GM04503 (cell line): ENCODE measurements around the gene RRAS.
"Not testable (repeated sequence)": the region's sequence is repeated elsewhere in the genome, so short reads cannot be mapped to it uniquely, and the experiment has no call there.

Experiments used
- DNase-seq: peaks from one replicate; pipeline ENCODE4 v3.0.0-alpha.2; 2012; ENCODE audit warnings: low read depth

Gene RRAS

GRCh38 chr19:49631014-49631588 is 8.8 kb downstream of the RRAS start:
- no peak for DNase-seq

DNA sequence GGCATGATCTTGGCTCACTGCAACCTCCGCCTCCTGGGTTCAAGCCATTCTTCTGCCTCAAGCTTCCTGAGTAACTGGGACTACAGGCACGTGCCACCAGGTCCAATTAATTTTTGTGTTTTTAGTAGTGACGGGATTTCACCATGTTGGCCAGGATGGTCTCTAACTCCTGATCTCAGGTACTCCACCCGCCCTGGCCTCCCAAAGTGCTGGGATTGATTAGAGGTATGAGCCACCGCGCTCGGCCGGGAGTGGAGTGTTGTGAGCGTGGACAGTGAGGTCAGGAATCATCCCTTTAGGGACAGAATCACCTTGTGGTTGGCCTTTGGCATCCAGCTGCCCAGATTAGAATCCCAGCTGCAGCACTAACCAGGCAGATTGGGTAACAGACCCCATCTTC is 10.3 kb downstream of the RRAS start:
- no peak for DNase-seq

GRCh38 chr19:49626226-49626625 is 13.7 kb downstream of the RRAS start:
- no peak for DNase-seq

GRCh38 chr19:49624967-49625910 is 14.7 kb downstream of the RRAS start:
- DNase-seq, result no peak

DNA sequence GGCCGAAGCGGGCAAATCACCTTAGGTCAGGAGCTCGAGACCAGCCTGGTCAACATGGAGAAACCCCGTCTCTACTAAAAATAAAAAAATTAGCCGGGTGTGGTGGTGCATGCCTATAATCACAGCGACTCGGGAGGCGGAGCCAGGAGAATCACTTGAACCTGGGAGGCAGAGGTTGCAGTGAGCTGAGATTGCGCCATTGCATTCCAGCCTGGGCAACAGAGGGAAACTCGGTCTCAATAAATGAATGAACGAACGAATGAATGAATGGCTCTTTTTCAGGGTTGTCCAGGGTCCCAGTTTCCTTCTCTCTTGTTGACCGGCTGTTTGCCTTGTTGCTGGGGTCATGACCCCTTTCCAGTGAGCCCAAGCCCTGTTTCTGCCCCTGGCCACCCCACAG is 22.1 kb downstream of the RRAS start:
- not testable (repeated sequence) for DNase-seq

- no peak for DNase-seq
Observed at GRCh38 chr19:49616945-49617344, 23.0 kb downstream of the RRAS start.

- DNase-seq, result no peak
Observed at GRCh38 chr19:49616532-49616931, 23.4 kb downstream of the RRAS start.

- DNase-seq, result no peak
Observed at GRCh38 chr19:49615861-49616260, 24.1 kb downstream of the RRAS start.

DNA sequence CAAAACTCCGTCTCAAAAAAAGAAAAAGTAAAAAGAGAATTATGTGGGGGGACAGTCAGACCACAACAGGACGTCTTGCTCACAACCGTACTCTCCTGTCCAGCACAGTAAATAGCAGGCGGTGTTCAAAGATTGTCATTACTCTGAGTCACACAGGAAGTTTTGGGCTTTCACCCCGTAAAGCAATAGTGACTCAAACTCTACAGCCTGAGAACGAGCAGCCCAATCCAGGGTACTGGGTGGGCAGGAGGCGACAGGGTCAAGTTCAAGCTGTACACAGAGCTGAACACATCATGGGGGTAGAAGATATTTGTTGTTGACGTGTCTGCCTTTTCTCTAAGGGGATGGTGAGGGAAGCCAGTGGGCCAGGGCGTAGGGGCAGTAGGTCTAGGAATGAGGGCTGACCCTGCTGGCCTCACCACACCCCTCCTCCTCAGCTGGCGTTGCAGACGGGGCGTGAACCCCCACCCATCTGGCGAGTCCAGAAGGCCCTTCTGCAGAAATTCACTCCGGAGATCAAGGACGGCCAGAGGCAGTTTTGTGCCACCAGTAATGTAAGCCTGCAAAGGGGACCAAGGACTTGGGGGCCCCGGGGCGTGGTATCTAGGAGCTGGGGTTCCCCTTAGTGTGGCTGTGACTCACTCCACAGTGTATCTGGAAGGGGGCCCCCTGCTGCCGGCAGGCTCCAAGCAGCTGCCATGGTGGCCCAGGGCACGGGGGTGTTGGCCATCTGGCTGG is 25.7 kb downstream of the RRAS start:
- no peak for DNase-seq

- DNase-seq, result no peak
Observed at GRCh38 chr19:49613374-49613773, 26.6 kb downstream of the RRAS start.

DNA sequence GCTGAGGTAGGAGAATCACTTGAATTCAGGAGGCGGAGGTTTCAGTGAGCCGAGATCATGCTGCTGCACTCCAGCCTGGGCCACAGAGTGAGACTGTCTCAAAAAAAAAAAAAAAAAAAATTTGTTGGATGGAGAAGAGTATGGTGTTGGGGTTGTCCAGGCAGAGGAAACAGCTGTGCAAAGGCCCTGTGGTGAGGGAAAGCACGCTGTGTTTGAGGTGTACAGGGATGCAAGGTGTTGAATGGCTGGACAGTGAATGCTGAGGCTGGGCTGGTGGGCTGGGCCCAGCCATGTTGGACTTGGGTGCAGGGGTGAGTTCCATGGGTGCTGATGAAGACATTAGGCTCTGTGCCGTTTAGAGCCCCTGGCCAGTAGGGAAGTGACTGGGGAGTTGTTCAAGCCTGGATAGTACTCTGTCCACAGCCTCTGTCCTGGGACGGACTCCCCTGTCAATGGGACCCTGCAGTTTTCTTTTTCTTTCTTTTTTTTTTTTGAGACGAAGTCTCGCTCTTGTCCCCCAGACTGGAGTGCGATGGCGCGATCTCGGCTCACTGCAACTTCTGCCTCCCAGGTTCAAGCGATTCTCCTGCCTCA is 30.3 kb downstream of the RRAS start:
- no peak for DNase-seq

DNA sequence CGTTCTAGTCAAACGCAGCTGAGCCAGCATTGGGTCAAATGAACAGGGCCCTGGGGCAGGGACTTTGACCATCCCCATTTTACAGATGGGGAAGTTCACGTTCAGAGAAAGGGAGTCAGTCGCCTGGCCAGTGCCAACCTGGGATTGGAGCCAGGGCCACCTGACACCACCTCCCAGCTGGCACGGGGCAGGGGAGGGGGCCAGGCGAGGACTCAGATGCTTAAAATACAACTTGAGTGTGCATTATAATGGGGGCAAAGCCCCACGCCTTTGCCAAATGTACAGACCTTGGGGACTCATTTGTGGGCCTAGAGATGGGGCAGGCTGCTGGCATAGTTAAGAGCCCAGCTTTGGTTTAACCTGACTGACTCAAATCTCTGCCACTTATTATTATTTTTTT is 34.3 kb downstream of the RRAS start:
- no peak for DNase-seq

DNA sequence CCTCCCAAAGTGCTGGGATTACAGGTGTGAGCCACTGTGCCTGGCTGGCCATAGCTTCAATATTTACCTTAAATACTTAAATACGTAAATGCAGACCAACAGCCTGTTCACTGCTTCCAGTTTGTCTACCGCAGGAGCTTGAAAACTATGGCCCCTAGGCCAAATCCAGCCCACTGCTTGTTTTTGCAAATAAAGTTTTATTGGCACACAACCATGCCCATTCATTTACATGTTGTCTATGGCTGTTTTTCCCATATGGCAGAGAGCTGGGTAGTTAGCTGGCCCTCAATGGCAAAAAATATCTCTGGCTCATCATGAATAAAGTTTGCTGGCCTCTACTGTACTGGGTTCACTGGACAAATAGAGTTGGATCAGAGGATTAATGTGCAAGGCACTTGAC is 37.1 kb downstream of the RRAS start:
- no peak for DNase-seq

DNA sequence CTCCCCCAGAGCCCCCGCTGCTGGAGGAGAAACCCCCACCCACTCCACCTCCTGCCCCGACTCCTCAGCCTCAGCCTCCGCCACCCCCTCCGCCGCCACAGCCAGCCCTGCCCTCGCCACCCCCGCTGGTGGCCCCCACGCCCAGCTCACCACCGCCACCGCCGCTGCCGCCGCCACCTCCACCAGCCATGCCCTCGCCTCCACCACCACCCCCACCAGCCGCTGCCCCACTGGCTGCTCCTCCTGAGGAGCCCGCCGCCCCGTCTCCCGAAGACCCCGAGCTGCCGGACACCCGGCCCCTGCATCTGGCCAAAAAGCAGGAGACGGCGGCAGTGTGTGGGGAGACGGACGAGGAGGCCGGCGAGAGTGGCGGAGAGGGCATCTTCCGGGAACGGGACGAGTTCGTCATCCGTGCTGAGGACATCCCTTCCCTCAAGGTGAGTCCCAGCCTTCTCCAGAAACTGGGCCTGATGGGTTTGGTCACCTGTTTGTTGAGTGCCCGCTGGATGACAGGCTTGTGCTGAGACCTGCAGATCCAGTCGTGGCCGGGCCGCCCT is 38.4 kb downstream of the RRAS start:
- no peak for DNase-seq

DNA sequence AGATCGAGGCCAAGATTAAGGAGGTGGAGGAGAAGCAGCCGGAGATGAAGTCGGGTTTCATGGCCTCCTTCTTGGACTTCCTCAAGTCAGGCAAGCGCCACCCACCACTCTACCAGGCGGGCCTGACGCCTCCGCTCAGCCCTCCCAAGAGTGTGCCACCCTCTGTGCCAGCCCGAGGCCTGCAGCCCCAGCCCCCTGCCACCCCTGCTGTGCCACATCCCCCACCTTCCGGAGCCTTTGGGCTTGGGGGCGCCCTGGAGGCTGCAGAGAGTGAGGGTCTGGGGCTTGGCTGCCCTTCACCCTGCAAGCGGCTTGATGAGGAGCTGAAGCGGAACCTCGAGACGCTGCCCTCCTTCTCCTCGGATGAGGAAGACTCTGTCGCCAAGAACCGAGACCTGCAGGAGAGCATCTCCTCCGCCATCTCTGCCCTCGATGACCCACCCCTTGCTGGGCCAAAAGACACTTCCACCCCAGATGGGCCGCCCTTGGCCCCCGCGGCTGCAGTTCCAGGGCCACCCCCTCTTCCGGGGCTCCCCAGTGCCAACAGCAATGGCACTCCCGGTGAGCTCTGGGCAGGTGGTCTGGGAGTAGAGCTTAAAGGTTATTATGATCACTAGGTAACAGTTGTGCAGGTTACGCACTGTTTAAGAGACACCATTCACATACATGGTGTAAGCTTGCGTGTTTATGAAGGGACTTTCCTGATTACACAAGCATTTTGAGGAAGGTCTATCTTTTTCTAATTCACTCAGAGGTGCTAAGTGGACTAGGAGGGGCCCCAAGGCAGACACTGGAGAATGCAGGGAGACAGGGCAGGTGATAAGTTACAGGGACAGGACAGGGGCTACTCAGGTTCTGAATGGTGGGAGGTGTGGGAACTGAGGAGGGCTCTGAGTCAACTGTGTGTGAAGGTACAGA is 40.3 kb downstream of the RRAS start:
- DNase-seq, result no peak

DNA sequence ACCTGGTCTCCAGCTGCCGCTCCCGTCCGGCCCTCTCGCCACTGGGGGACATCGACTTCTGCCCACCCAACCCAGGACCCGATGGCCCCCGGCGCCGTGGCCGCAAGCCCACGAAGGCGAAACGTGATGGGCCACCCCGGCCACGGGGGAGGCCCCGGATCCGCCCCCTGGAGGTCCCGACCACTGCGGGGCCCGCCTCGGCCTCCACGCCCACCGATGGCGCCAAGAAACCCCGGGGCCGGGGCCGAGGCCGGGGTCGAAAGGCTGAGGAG is 42.3 kb downstream of the RRAS start:
- no peak for DNase-seq

GRCh38 chr19:49596954-49597702 is 42.8 kb downstream of the RRAS start:
- no peak for DNase-seq

DNA sequence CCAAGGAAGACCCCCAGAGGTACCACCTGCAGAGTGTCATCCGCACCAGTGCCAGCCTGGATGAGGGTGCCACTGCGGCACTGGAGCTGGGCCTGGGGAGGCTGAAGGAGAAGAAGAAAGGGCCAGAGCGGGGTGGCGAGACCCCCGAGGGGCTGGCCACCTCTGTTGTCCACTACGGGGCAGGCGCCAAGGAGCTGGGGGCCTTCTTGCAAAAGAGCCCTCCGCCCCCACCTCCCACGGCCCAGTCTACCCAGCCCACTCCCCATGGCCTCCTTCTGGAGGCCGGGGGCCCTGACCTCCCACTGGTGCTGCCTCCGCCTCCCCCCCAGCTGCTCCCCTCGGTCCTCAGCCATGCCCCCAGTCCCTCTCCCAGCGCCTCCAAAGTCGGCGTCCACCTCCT is 43.5 kb downstream of the RRAS start:
- DNase-seq, result no peak

GRCh38 chr19:49595819-49596404 is 44.0 kb downstream of the RRAS start:
- DNase-seq, result no peak
